Stimulated activated naive CD8-positive, alpha-beta T cell treated with anti-CD3 and anti-CD28 coated beads, Interleukin-15, Interleukin-2, amounts not matched to agents 100 ng/mL and 50 ng/mL, for 24 hours (primary cell): ENCODE results near the gene DLGAP3.

ENCODE experiments used
- H3K27ac Mint-ChIP-seq: one replicate; pipeline ENCODE4 v1.8.0; 2021; ENCODE audit warnings: mild to moderate bottlenecking, mixed read lengths
- H3K27me3 Mint-ChIP-seq: one replicate; pipeline ENCODE4 v1.8.0; 2021; ENCODE audit warnings: mixed read lengths
- H3K36me3 Mint-ChIP-seq: one replicate; pipeline ENCODE4 v1.8.0; 2021; ENCODE audit warnings: low read depth, mixed read lengths
- H3K4me1 Mint-ChIP-seq: one replicate; pipeline ENCODE4 v1.8.0; 2021; ENCODE audit warnings: low read depth, mixed read lengths
- H3K4me3 Mint-ChIP-seq: one replicate; pipeline ENCODE4 v1.8.0; 2021; ENCODE audit warnings: mild to moderate bottlenecking, mixed read lengths
- H3K9me3 Mint-ChIP-seq: one replicate; pipeline ENCODE4 v1.8.0; 2021; ENCODE audit warnings: mixed read lengths

The DLGAP3 gene

GRCh38 chr1:34847094-34847493 lies 82.4 kb downstream of the DLGAP3 start:
- peaks cover 30% of the 10 kb centered on the region for H3K36me3 Mint-ChIP-seq
- peaks cover 9% of the 10 kb centered on the region for H3K4me1 Mint-ChIP-seq
- H3K27me3 Mint-ChIP-seq, result no peaks in the 10 kb centered on the region
- H3K27ac Mint-ChIP-seq, result no peak overlapping the region
- H3K4me3 Mint-ChIP-seq, result no peak overlapping the region
- H3K9me3 Mint-ChIP-seq, result no peaks in the 10 kb centered on the region

GRCh38 chr1:34846265-34846664 lies 83.2 kb downstream of the DLGAP3 start:
- H3K9me3 Mint-ChIP-seq, result no peaks in the 10 kb centered on the region
- H3K4me3 Mint-ChIP-seq, result no peak overlapping the region
- peaks cover 9% of the 10 kb centered on the region for H3K4me1 Mint-ChIP-seq
- peaks cover 22% of the 10 kb centered on the region for H3K36me3 Mint-ChIP-seq
- H3K27ac Mint-ChIP-seq, result no peak overlapping the region
- no peaks in the 10 kb centered on the region for H3K27me3 Mint-ChIP-seq

- H3K27ac Mint-ChIP-seq, result no peak overlapping the region
- H3K4me1 Mint-ChIP-seq, result peaks cover 9% of the 10 kb centered on the region
- no peaks in the 10 kb centered on the region for H3K27me3 Mint-ChIP-seq
- H3K9me3 Mint-ChIP-seq, result no peaks in the 10 kb centered on the region
- H3K4me3 Mint-ChIP-seq, result no peak overlapping the region
- H3K36me3 Mint-ChIP-seq, result peaks cover 14% of the 10 kb centered on the region
These were observed 84.1 kb downstream of the DLGAP3 start for GRCh38 chr1:34845131-34845901.

GRCh38 chr1:34844252-34844634 lies 85.2 kb downstream of the DLGAP3 start:
- Mint-ChIP-seq H3K27ac (no peak overlapping the region), H3K9me3 (no peaks in the 10 kb centered on the region), H3K4me3 (no peak overlapping the region), H3K36me3 (peaks cover 10% of the 10 kb centered on the region), H3K4me1 (peaks cover 6% of the 10 kb centered on the region), H3K27me3 (no peaks in the 10 kb centered on the region)

GRCh38 chr1:34843392-34844251 lies 85.8 kb downstream of the DLGAP3 start:
- Mint-ChIP-seq H3K27ac (no peak overlapping the region), H3K4me1 (peaks cover 5% of the 10 kb centered on the region), H3K4me3 (no peak overlapping the region), H3K9me3 (no peaks in the 10 kb centered on the region), H3K36me3 (peaks cover 3% of the 10 kb centered on the region), H3K27me3 (no peaks in the 10 kb centered on the region)

- Mint-ChIP-seq H3K4me1 (peaks cover 5% of the 10 kb centered on the region), H3K27me3 (no peaks in the 10 kb centered on the region), H3K9me3 (no peaks in the 10 kb centered on the region), H3K4me3 (no peak overlapping the region), H3K27ac (no peak overlapping the region), H3K36me3 (no peaks in the 10 kb centered on the region)
These were observed 86.5 kb downstream of the DLGAP3 start for GRCh38 chr1:34842952-34843371.

GRCh38 chr1:34842073-34842472 lies 87.4 kb downstream of the DLGAP3 start:
- Mint-ChIP-seq H3K4me1 (peaks cover 5% of the 10 kb centered on the region), H3K27me3 (no peaks in the 10 kb centered on the region), H3K4me3 (no peak overlapping the region), H3K36me3 (no peaks in the 10 kb centered on the region), H3K27ac (no peak overlapping the region), H3K9me3 (no peaks in the 10 kb centered on the region)

- no peaks in the 10 kb centered on the region for H3K27me3 Mint-ChIP-seq
- H3K4me1 Mint-ChIP-seq, result peaks cover 5% of the 10 kb centered on the region
- H3K36me3 Mint-ChIP-seq, result no peaks in the 10 kb centered on the region
- H3K27ac Mint-ChIP-seq, result no peak overlapping the region
- no peaks in the 10 kb centered on the region for H3K9me3 Mint-ChIP-seq
- no peak overlapping the region for H3K4me3 Mint-ChIP-seq
These were observed 89.0 kb downstream of the DLGAP3 start for GRCh38 chr1:34840426-34840825.

- Mint-ChIP-seq H3K27me3 (no peaks in the 10 kb centered on the region), H3K36me3 (no peaks in the 10 kb centered on the region), H3K9me3 (no peaks in the 10 kb centered on the region), H3K4me1 (peaks cover 5% of the 10 kb centered on the region), H3K4me3 (no peak overlapping the region), H3K27ac (no peak overlapping the region)
These were observed 89.7 kb downstream of the DLGAP3 start for GRCh38 chr1:34839526-34840305.

- Mint-ChIP-seq H3K27ac (no peak overlapping the region), H3K27me3 (no peaks in the 10 kb centered on the region), H3K4me3 (no peak overlapping the region), H3K36me3 (no peaks in the 10 kb centered on the region), H3K9me3 (no peaks in the 10 kb centered on the region), H3K4me1 (no peaks in the 10 kb centered on the region)
These were observed 95.7 kb downstream of the DLGAP3 start for GRCh38 chr1:34833711-34834110.

- Mint-ChIP-seq H3K9me3 (no peaks in the 10 kb centered on the region), H3K4me3 (no peak overlapping the region), H3K36me3 (no peaks in the 10 kb centered on the region), H3K27ac (no peak overlapping the region), H3K4me1 (no peaks in the 10 kb centered on the region), H3K27me3 (no peaks in the 10 kb centered on the region)
These were observed 97.7 kb downstream of the DLGAP3 start for GRCh38 chr1:34831721-34832246.

GRCh38 chr1:34829250-34829649 lies 100.2 kb downstream of the DLGAP3 start:
- no peak overlapping the region for H3K27ac Mint-ChIP-seq
- no peaks in the 10 kb centered on the region for H3K36me3 Mint-ChIP-seq
- no peaks in the 10 kb centered on the region for H3K9me3 Mint-ChIP-seq
- H3K4me1 Mint-ChIP-seq, result no peaks in the 10 kb centered on the region
- H3K4me3 Mint-ChIP-seq, result no peak overlapping the region
- no peaks in the 10 kb centered on the region for H3K27me3 Mint-ChIP-seq

- H3K36me3 Mint-ChIP-seq, result peaks cover 2% of the 10 kb centered on the region
- no peaks in the 10 kb centered on the region for H3K27me3 Mint-ChIP-seq
- no peaks in the 10 kb centered on the region for H3K4me1 Mint-ChIP-seq
- H3K4me3 Mint-ChIP-seq, result no peak overlapping the region
- H3K9me3 Mint-ChIP-seq, result peaks cover 4% of the 10 kb centered on the region
- no peak overlapping the region for H3K27ac Mint-ChIP-seq
These were observed 100.8 kb downstream of the DLGAP3 start for GRCh38 chr1:34828611-34829010.

- Mint-ChIP-seq H3K27ac (no peak overlapping the region), H3K4me1 (no peaks in the 10 kb centered on the region), H3K36me3 (peaks cover 4% of the 10 kb centered on the region), H3K4me3 (no peak overlapping the region), H3K9me3 (peaks cover 4% of the 10 kb centered on the region), H3K27me3 (no peaks in the 10 kb centered on the region)
These were observed 102.0 kb downstream of the DLGAP3 start for GRCh38 chr1:34827341-34827941.
